IMR-90 (cell line): ENCODE results near the gene NSA2.

Experiments used
- BHLHE40 ChIP-seq: fragments of 150-350 bp; IDR thresholded peaks from 2 replicates; pipeline ENCODE4 v1.6.1; 2016; ENCODE audit warnings: mild to moderate bottlenecking, low read depth, low read length
- CEBPB ChIP-seq: IDR thresholded peaks from 2 replicates; pipeline ENCODE4 v1.6.1; 2012; ENCODE audit warnings: low read depth, low read length, improper control_type of control experiment
- CTCF ChIP-seq: conservative IDR thresholded peaks from 2 replicates; pipeline ENCODE4 v1.5.1; 2012; ENCODE audit warnings: mild to moderate bottlenecking, low read depth, low read length, improper control_type of control experiment
- FOS ChIP-seq: fragments of 150-350 bp; IDR thresholded peaks from 2 replicates; pipeline ENCODE4 v1.6.1; 2016; ENCODE audit warnings: low read depth, low read length
- MAZ ChIP-seq: IDR thresholded peaks from 2 replicates; pipeline ENCODE4 v1.6.1; 2012; ENCODE audit warnings: low read depth, mild to moderate bottlenecking, low read length, improper control_type of control experiment, moderate library complexity, borderline replicate concordance
- MXI1 ChIP-seq: IDR thresholded peaks from 2 replicates; pipeline ENCODE4 v1.6.1; 2012; ENCODE audit warnings: low read depth, mild to moderate bottlenecking, low read length, moderate library complexity, borderline replicate concordance
- NFE2L2 ChIP-seq: fragments of 150-350 bp; IDR thresholded peaks from 2 replicates; pipeline ENCODE4 v1.6.1; 2016; ENCODE audit warnings: low read depth, mild to moderate bottlenecking, low read length
- POLR2A ChIP-seq: IDR thresholded peaks from 2 replicates; pipeline ENCODE4 v1.6.1; 2012; ENCODE audit warnings: mild to moderate bottlenecking, low read depth, low read length
- RAD21 ChIP-seq: IDR thresholded peaks from 2 replicates; pipeline ENCODE4 v1.6.1; 2012; ENCODE audit warnings: low read length, improper control_type of control experiment
- RFX5 ChIP-seq: IDR thresholded peaks from 2 replicates; pipeline ENCODE4 v1.8.0; 2012; ENCODE audit warnings: low read depth, mild to moderate bottlenecking, low read length, moderate library complexity
- SMC3 ChIP-seq: fragments of 150-350 bp; IDR thresholded peaks from 2 replicates; pipeline ENCODE4 v1.6.1; 2016; ENCODE audit warnings: low read depth, mild to moderate bottlenecking, antibody characterized with exemption, low read length, moderate library complexity
- USF2 ChIP-seq: fragments of 150-350 bp; IDR thresholded peaks from 2 replicates; pipeline ENCODE4 v1.6.1; 2017; ENCODE audit warnings: mild to moderate bottlenecking, antibody characterized with exemption, low read length, low read depth
- TF ChIP-seq, protein P1 (sequence below): fragments of 150-350 bp; IDR thresholded peaks from 2 replicates; pipeline ENCODE4 v1.6.1; 2016; ENCODE audit warnings: low read depth, mild to moderate bottlenecking, low read length, moderate library complexity, borderline replicate concordance

DNA sequence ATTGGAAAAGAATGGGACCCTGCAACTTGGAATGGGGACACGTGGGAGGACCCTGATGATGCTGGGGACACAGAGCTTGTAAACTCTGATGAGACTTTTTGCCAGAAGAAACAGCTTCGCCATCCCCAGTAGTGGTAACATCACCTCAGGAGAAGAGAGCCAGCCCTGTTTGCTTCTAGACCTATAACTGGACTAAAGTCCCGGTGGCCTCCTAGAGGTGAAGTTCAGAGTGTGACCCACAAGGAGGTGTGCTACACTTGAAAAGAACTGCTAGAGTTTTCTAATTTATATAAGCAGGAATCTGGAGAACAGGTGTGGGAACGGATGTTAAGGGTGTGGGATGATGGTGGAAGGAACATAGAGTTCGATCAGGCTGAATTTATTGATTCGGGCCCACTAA, 19.8 kb downstream of the NSA2 start:
- TF ChIP-seq CTCF, result no peak
- no peak for TF ChIP-seq POLR2A
- no peak for TF ChIP-seq RAD21
- no peak for TF ChIP-seq NFE2L2
- TF ChIP-seq BHLHE40, result no peak
- no peak for TF ChIP-seq MAZ
- no peak for TF ChIP-seq RFX5
- no peak for TF ChIP-seq MXI1
- TF ChIP-seq CEBPB, result no peak
- no peak for TF ChIP-seq FOS
- no peak for TF ChIP-seq SMC3
- TF ChIP-seq USF2, result no peak
- TF ChIP-seq, protein P1, sequence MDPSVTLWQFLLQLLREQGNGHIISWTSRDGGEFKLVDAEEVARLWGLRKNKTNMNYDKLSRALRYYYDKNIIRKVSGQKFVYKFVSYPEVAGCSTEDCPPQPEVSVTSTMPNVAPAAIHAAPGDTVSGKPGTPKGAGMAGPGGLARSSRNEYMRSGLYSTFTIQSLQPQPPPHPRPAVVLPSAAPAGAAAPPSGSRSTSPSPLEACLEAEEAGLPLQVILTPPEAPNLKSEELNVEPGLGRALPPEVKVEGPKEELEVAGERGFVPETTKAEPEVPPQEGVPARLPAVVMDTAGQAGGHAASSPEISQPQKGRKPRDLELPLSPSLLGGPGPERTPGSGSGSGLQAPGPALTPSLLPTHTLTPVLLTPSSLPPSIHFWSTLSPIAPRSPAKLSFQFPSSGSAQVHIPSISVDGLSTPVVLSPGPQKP, result no peak
